ENCODE data around the gene SIX1. TPM values are rescaled to one million over a fixed set of nuclear protein-coding genes. Genes with fewer than 3 reads are reported as not detected.

SIX1 gene
- total and polyA plus RNA-seq, 2 of the 4 experiments (the other 2 are of a cell fraction) = 7.7 to 15.0 TPM

DNA sequence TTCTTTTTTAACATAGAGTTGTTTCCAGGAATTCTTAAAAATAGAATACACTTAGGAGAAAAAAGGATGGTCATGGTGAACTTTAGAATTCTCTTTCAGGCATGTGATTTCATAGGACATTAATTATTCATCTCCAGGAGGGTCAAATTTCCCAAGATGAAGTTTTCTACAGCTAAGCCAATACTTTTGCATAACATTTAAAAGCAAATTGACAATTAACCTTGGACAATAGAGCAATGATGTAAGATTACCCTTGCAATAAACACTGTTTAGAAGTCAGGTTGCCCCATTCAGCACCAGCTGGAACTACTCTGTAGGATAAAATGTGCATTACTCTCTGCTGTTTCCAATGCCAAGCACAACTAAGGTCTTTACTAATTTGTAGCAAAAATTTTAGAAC is 49.5 kb downstream of the SIX1 start:
- dilution Hi-C loops (cut with HindIII; ENCODE audit: low sequenced_read_pairs, unreplicated experiment) = no loop called here

More for the DNA sequence above, 49.5 kb downstream of the SIX1 start:
- no peak overlapping the region for H3K18ac ChIP-seq (ENCODE audit: low read depth, low read length)
- no peaks in the 10 kb centered on the region for H3K27me3 ChIP-seq (ENCODE audit: control insufficient read depth, insufficient read depth, low read length)
- no peak overlapping the region for H3K4me2 ChIP-seq (ENCODE audit: low read depth, low read length)
- no peak overlapping the region for H4K91ac ChIP-seq (ENCODE audit: insufficient read depth, low read depth, low read length)
- BruUV-seq (replicated peaks) = no TSS peak
- H3K14ac ChIP-seq (replicated peaks; ENCODE audit: low read depth, low read length) = no peak overlapping the region
- no peak overlapping the region for H2BK120ac ChIP-seq (ENCODE audit: low read depth, low read length)
- H3K56ac ChIP-seq (ENCODE audit: extremely low read depth, insufficient read depth, low read length) = no peak overlapping the region
- H3K4ac ChIP-seq (ENCODE audit: low read depth, low read length) = no peak overlapping the region
- ChIA-PET CTCF (no interaction called here), POLR2A (ENCODE audit: unreplicated experiment) (no interaction called here)
- H2BK15ac ChIP-seq (ENCODE audit: low read depth, low read length) = no peak overlapping the region
- H3K27ac ChIP-seq (ENCODE audit: insufficient read depth, low read length) = no peak overlapping the region
- H3K4me3 ChIP-seq (ENCODE audit: insufficient read depth, low read depth, low read length) = no peak overlapping the region
- H4K8ac ChIP-seq (ENCODE audit: low read depth in 2 of 2, low read length in 2 of 2) = no peak overlapping the region
- no peaks in the 10 kb centered on the region for H4K20me1 ChIP-seq (ENCODE audit: insufficient read depth, low read length)
- in situ Hi-C loops (cut with MboI; ENCODE audit: low sequenced_read_pairs) = no loop called here
- no peaks in the 10 kb centered on the region for H3K79me1 ChIP-seq (ENCODE audit: low read depth in 1 of 2, low read length in 2 of 2)
- TF ChIP-seq, protein P1, sequence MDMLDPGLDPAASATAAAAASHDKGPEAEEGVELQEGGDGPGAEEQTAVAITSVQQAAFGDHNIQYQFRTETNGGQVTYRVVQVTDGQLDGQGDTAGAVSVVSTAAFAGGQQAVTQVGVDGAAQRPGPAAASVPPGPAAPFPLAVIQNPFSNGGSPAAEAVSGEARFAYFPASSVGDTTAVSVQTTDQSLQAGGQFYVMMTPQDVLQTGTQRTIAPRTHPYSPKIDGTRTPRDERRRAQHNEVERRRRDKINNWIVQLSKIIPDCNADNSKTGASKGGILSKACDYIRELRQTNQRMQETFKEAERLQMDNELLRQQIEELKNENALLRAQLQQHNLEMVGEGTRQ (IDR thresholded peaks at IDR 0.05; ENCODE audit: low read depth, low read length) = no peak
- TF ChIP-seq MAZ (IDR thresholded peaks at IDR 0.05; ENCODE audit: borderline replicate concordance, low read depth, low read length) (no peak), RFX5 (IDR thresholded peaks at IDR 0.05; ENCODE audit: low read depth, low read length) (no peak), RCOR1 (IDR thresholded peaks at IDR 0.05; ENCODE audit: insufficient replicate concordance, low read length) (no peak), CTCF (conservative IDR thresholded peaks at IDR 0.05; ENCODE audit: low read depth, low read length) (no peak), MAFK (IDR thresholded peaks at IDR 0.05; ENCODE audit: low read depth, low read length) (no peak), MXI1 (IDR thresholded peaks at IDR 0.05; ENCODE audit: borderline replicate concordance, low read depth, low read length) (no peak), POLR2A (IDR thresholded peaks at IDR 0.05; ENCODE audit: low read depth, low read length) (no peak), CEBPB (IDR thresholded peaks at IDR 0.05; ENCODE audit: low read depth, low read length) (no peak), SMC3 (IDR thresholded peaks at IDR 0.05; ENCODE audit: low read depth, low read length) (no peak), RAD21 (IDR thresholded peaks at IDR 0.05; ENCODE audit: low read length) (no peak), CHD1 (IDR thresholded peaks at IDR 0.05; ENCODE audit: low read depth, low read length) (no peak), BHLHE40 (IDR thresholded peaks at IDR 0.05; ENCODE audit: low read depth, low read length) (no peak), NFE2L2 (IDR thresholded peaks at IDR 0.05; ENCODE audit: low read depth, low read length) (no peak), FOS (IDR thresholded peaks at IDR 0.05; ENCODE audit: low read depth, low read length) (no peak)
- TF ChIP-seq, protein P2, sequence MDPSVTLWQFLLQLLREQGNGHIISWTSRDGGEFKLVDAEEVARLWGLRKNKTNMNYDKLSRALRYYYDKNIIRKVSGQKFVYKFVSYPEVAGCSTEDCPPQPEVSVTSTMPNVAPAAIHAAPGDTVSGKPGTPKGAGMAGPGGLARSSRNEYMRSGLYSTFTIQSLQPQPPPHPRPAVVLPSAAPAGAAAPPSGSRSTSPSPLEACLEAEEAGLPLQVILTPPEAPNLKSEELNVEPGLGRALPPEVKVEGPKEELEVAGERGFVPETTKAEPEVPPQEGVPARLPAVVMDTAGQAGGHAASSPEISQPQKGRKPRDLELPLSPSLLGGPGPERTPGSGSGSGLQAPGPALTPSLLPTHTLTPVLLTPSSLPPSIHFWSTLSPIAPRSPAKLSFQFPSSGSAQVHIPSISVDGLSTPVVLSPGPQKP (IDR thresholded peaks at IDR 0.05; ENCODE audit: borderline replicate concordance, low read depth, low read length) = no peak
- H2BK20ac ChIP-seq (ENCODE audit: low read depth, low read length) = no peak overlapping the region
- no peak for DNase-seq
- intact Hi-C loops (cut with micrococcal nuclease) = no loop called here
- H3K9me3 ChIP-seq (ENCODE audit: control insufficient read depth, insufficient read depth, low read length) = no peaks in the 10 kb centered on the region
- H4K5ac ChIP-seq (ENCODE audit: low read depth, low read length) = no peak overlapping the region
- no peak overlapping the region for H2BK5ac ChIP-seq (ENCODE audit: low read depth, low read length, poor library complexity, severe bottlenecking)
- no peak overlapping the region for H3K23ac ChIP-seq (ENCODE audit: low read depth, low read length)
- H3K9me1 ChIP-seq (ENCODE audit: insufficient read depth, low read length) = no peaks in the 10 kb centered on the region
- H2AK5ac ChIP-seq (ENCODE audit: low read depth, low read length) = no peak overlapping the region
- H3K36me3 ChIP-seq (ENCODE audit: control insufficient read depth, insufficient read depth, low read length) = no peaks in the 10 kb centered on the region
- H2AFZ ChIP-seq (replicated peaks; ENCODE audit: low read length, poor library complexity) = no peak overlapping the region
- H3K4me1 ChIP-seq (ENCODE audit: control insufficient read depth, insufficient read depth, low read length) = no peaks in the 10 kb centered on the region
- no peak overlapping the region for H2AK9ac ChIP-seq (replicated peaks; ENCODE audit: low read depth, low read length, poor library complexity)
- H3K9ac ChIP-seq (ENCODE audit: low read depth, low read length) = no peak overlapping the region
- ATAC-seq (ENCODE audit: low read depth) = no peak
